A549 (cell line): ENCODE measurements around the gene GABARAP. TPM values are rescaled to one million over a fixed set of nuclear protein-coding genes. Genes with fewer than 3 reads are reported as not detected.

Experiments
- ATAC-seq, 2 experiments: fragments of 200-7000 bp in 1 of 2; fragments of >200 bp in 1 of 2; cut with Nextera tagmentation in 1 of 2; cut with Tn5 transposase in 1 of 2; 3 replicates each; pipeline versions ENCODE4 v1.8.0 to v1.9.1; 2018 to 2020; ENCODE audit warnings: mild to moderate bottlenecking in 1 of 2, moderate library complexity in 1 of 2
- CTCF ChIA-PET: fragments of 300-600 bp; sonication (Branson Sonifier 250); formaldehyde crosslinking; extraction: SDS; loops from one replicate; lab custom pipeline; 2021; ENCODE audit warnings: antibody characterized with exemption, inconsistent platforms; lab: Yijun Ruan, JAX
- POLR2A ChIA-PET: fragments of 350-600 bp; formaldehyde crosslinking; extraction: SDS; loops from one replicate; lab custom pipeline; 2021; ENCODE audit warnings: antibody characterized with exemption, inconsistent platforms; lab: Yijun Ruan, JAX
- DNase-seq, 2 experiments: peaks; one replicate each; pipeline versions ENCODE4 v3.0.0 to v3.0.0-alpha.2; 2011 to 2016; ENCODE audit warnings: low read depth in 1 of 2, low spot score in 1 of 2
- FAIRE-seq: peaks from 2 replicates; lab custom pipeline; 2011; peaks lifted over from hg19 to GRCh38; lab: Jason Lieb, UNC
- H3K27ac ChIP-seq, 2 experiments: fragments of >200 bp; sonication (Bioruptor Twin); formaldehyde crosslinking; 3 replicates each; pipeline ENCODE4 v1.5.1; 2016 to 2017
- H3K4me1 ChIP-seq: fragments of >200 bp; sonication (Bioruptor Twin); formaldehyde crosslinking; 3 replicates; pipeline ENCODE4 v1.6.1; 2016
- H3K4me2 ChIP-seq: fragments of >200 bp; sonication (Bioruptor Twin); formaldehyde crosslinking; 3 replicates; pipeline ENCODE4 v1.6.1; 2016
- H3K4me3 ChIP-seq: fragments of >200 bp; sonication (Bioruptor Twin); formaldehyde crosslinking; 3 replicates; pipeline ENCODE4 v1.5.1; 2016
- H3K9me3 ChIP-seq: fragments of >200 bp; sonication (Bioruptor Twin); formaldehyde crosslinking; 3 replicates; pipeline ENCODE4 v1.6.1; 2016
- CEBPB ChIP-seq, 2 experiments: fragments of >200 bp in 1 of 2; sonication (Bioruptor Twin) in 1 of 2; formaldehyde crosslinking in 1 of 2; IDR thresholded peaks; 2 replicates each; pipeline ENCODE4 v1.6.1; 2012 to 2016
- CHD4 ChIP-seq: fragments of 200-600 bp; sonication (generic); IDR thresholded peaks from 2 replicates; pipeline ENCODE4 v1.6.1; 2016; ENCODE audit warnings: antibody characterized with exemption, mild to moderate bottlenecking, borderline replicate concordance
- EHF ChIP-seq: fragments of 250-450 bp; sonication (Bioruptor Pico); IDR thresholded peaks from 2 replicates; pipeline ENCODE4 v1.5.0; 2020; ENCODE audit warnings: mild to moderate bottlenecking
- ESRRA ChIP-seq: fragments of 150-350 bp; IDR thresholded peaks from 2 replicates; pipeline ENCODE4 v1.6.1; 2014; ENCODE audit warnings: mild to moderate bottlenecking, low read length, borderline replicate concordance
- HOXA7 ChIP-seq: fragments of 250-450 bp; sonication (Bioruptor Pico); IDR thresholded peaks from 2 replicates; pipeline ENCODE4 v1.5.0; 2020; ENCODE audit warnings: mild to moderate bottlenecking, moderate library complexity
- MAFK ChIP-seq: fragments of 450-650 bp; IDR thresholded peaks from 2 replicates; pipeline ENCODE4 v1.6.1; 2014; ENCODE audit not compliant: partially characterized antibody
- NR3C1 ChIP-seq: fragments of >200 bp; sonication (Bioruptor Twin); formaldehyde crosslinking; IDR thresholded peaks from 3 replicates; pipeline ENCODE4 v1.6.1; 2017
- RARB ChIP-seq: fragments of 250-450 bp; sonication (Bioruptor Pico); IDR thresholded peaks from 2 replicates; pipeline ENCODE4 v1.8.0; 2021; ENCODE audit warnings: mild to moderate bottlenecking, moderate library complexity
- RFX5 ChIP-seq: fragments of 450-650 bp; IDR thresholded peaks from 2 replicates; pipeline ENCODE4 v1.7.1; 2014; ENCODE audit warnings: antibody characterized with exemption, mild to moderate bottlenecking, moderate library complexity
- RNF2 ChIP-seq: fragments of 200-600 bp; sonication (generic); IDR thresholded peaks from 2 replicates; pipeline ENCODE4 v1.6.1; 2016; ENCODE audit warnings: low read depth, mild to moderate bottlenecking, antibody characterized with exemption, moderate library complexity, borderline replicate concordance
- TFCP2L1 ChIP-seq: fragments of 250-450 bp; sonication (Bioruptor Pico); IDR thresholded peaks from 2 replicates; pipeline ENCODE4 v1.5.0; 2021; ENCODE audit warnings: mild to moderate bottlenecking
- ZC3H11A ChIP-seq: fragments of 450-650 bp; IDR thresholded peaks from 2 replicates; pipeline ENCODE4 v1.6.1; 2014; ENCODE audit warnings: antibody characterized with exemption, mild to moderate bottlenecking
- ZNF302 ChIP-seq: fragments of 250-450 bp; sonication (Bioruptor Pico); IDR thresholded peaks from 2 replicates; pipeline ENCODE4 v1.9.0; 2021; ENCODE audit warnings: inconsistent platforms, mild to moderate bottlenecking, moderate library complexity
- WGBS: methylation state at CpG from one replicate; pipeline ENCODE4 v1.1.6; 2017; ENCODE audit errors: missing lambda C conversion rate; 5-methylcytosine and 5-hydroxymethylcytosine counted together
- polyA plus RNA-seq, 4 experiments: library from polyadenylated mRNA; depleted of rRNA in 3 of 4; stranded (reverse); fragments of >200 nt; fragmentation: RNase III in 1 of 4; extraction: RNeasy Plus Mini Kit Qiagen cat#74134 plus additional on column Dnase treatment in 1 of 4; gene quantifications; 2 replicates in 3 of 4; 3 replicates in 1 of 4; pipeline ENCODE4 v1.2.3, GENCODE V29; 2011 to 2017
- TF ChIP-seq, protein P1 (sequence below): fragments of >200 bp; sonication (Bioruptor Twin); formaldehyde crosslinking; IDR thresholded peaks from 3 replicates; pipeline ENCODE4 v1.6.1; 2016

GABARAP gene
- polyA plus RNA-seq, 2 of the 4 experiments (the other 2 are of a cell fraction): 399 to 504 TPM

DNA sequence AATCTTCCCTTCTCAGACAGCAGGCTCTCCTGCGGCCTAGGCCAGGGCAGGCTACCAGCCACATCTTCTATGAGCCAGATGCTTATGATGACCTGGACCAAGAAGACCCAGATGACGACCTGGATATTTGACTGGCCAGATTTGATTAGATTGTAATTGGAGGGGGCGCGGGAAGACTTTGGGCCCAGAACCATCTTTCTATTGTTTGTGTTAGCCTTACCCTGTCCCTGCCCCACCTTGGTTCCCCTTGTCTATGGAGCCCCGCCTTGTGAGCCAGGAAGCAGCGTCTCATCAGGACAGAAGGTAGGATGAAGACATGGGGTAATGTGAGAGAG, 17.3 kb upstream of the GABARAP start:
- ChIA-PET POLR2A (interaction anchor here (0.8 kb wide), 1 partner anchor 22 kb away, joined by 3 read pairs; the partner anchor contains the start of gene SLC2A4), CTCF (interaction anchor here (0.6 to 2.2 kb wide), 8 partner anchors 16 to 624 kb away, joined by 3 to 12 read pairs (median 4); partner anchors contain the start of gene SLC2A4)
- ATAC-seq: no peak
- no peak for FAIRE-seq
- DNase-seq: no peak
- 94% methylated on average over 6 of the region's 6 CpGs for WGBS
- H3K4me1 ChIP-seq: peaks cover 38% of the 10 kb centered on the region
- H3K4me3 ChIP-seq: no peak overlapping the region
- no peaks in the 10 kb centered on the region for H3K9me3 ChIP-seq
- H3K4me2 ChIP-seq: peak overlapping the region; percentile 69
- peak overlapping the region; percentile 69; a peak in 5 of 6 replicates for H3K27ac ChIP-seq
- no peak for TF ChIP-seq RFX5
- TF ChIP-seq ZC3H11A: no peak
- no peak for TF ChIP-seq RNF2
- TF ChIP-seq CHD4: no peak
- no peak for TF ChIP-seq TFCP2L1 (CRISPR knock-in tag)
- no peak for TF ChIP-seq RARB (CRISPR knock-in tag)
- TF ChIP-seq HOXA7 (CRISPR knock-in tag): no peak

DNA sequence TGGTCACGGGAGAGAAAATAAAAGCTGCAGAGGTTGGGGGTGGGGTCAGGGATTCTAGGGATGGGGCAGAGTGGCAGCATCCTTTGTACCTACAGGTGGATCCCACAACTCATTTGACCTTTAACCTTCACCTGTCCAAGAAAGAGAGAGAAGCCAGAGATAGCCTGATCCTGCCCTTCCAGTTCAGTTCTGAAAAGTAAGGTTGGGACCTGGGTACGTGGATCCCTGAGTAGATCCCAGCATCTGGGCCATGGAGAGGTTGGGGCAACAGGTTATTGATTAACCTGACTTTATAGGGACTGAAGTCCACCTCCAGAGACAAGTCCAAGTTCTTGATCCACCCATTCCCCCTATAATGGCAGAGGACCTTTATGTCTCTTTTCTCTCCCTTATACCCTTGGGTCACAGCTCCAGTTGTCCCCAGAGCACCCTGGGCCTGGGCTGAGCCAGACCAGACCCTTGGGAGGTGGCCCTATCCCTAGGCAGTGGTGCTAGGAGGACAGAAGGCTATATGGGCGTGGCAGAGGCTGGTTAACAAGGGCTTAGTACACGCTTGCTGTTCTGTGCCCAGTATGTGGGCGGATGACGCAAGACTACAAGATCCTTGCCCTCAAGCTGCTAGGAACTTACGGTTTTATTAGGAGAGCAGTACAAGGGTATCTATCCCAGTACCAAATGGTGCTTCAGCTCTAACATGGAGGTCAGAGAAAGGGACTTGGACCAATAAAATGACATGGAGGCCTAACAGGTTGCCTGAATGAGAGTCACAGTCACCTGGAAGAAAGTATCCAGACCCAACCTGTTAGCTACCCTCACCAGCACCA, 16.7 kb upstream of the GABARAP start:
- H3K9me3 ChIP-seq: no peaks in the 10 kb centered on the region
- ChIA-PET POLR2A (no interaction called here), CTCF (interaction anchor here (0.5 to 5.6 kb wide), 10 partner anchors 9 to 110 kb away, joined by 3 to 42 read pairs (median 4); partner anchors contain the start of gene SLC2A4)
- peak in 1 of 2 experiments; percentile 64 for DNase-seq
- H3K27ac ChIP-seq: peak overlapping the region; percentile 69
- peak overlapping the region; percentile 69 for H3K4me2 ChIP-seq
- TF ChIP-seq, protein P1, sequence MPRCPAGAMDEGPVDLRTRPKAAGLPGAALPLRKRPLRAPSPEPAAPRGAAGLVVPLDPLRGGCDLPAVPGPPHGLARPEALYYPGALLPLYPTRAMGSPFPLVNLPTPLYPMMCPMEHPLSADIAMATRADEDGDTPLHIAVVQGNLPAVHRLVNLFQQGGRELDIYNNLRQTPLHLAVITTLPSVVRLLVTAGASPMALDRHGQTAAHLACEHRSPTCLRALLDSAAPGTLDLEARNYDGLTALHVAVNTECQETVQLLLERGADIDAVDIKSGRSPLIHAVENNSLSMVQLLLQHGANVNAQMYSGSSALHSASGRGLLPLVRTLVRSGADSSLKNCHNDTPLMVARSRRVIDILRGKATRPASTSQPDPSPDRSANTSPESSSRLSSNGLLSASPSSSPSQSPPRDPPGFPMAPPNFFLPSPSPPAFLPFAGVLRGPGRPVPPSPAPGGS: no peak
- peak; percentile 62 to 72; a peak in 3 of 4 replicates for TF ChIP-seq CEBPB (IDR thresholded peaks at IDR 0.05)
- ATAC-seq: peak in 1 of 2 experiments; percentile 15; a peak in 3 of 6 replicates
- no peak overlapping the region for H3K4me3 ChIP-seq
- FAIRE-seq: no peak
- 66% methylated on average over 7 of the region's 7 CpGs for WGBS
- H3K4me1 ChIP-seq: peaks cover 33% of the 10 kb centered on the region

DNA sequence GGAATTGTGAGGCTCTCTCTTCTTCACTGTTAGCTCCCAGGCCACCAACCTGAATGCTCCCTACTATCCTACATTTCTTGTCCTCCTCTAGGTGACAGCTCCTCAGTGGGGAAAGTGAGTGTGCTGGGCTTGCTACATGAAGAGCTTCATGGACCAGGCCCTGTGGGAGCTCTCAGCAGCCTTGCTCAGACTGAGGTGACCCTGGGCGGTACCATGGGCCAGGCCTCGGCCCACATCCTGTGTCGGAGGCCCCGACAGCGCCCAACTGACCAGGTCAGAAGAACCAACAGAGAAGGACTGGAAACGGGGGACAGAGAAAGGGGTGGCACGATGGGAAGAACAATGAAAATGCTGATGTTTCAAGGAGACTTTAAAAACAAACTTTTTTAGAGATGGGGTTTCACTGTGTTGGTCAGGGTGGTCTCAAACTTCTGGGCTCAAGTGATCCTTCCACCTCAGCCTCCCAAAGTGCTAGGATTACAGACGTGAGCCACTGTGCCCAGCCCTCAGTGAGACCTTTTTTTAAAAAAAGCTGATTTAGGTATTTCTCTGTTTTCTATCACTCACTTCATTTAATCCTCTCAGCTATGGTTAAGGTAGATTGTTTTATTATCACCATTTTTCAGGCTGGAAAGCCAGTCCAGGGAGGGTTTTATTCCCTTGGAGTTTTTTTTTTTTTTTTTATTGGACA, 14.7 kb upstream of the GABARAP start:
- Histone ChIP-seq H3K27ac (no peak overlapping the region), H3K4me3 (no peak overlapping the region), H3K4me1 (peaks cover 30% of the 10 kb centered on the region), H3K9me3 (no peaks in the 10 kb centered on the region), H3K4me2 (no peak overlapping the region)
- DNase-seq (no peak), FAIRE-seq (no peak), ATAC-seq (no peak)
- ChIA-PET CTCF (interaction anchor here (0.6 to 5.6 kb wide), 9 partner anchors 8 to 567 kb away, joined by 3 to 42 read pairs (median 5); partner anchors contain the start of gene SLC2A4), POLR2A (interaction anchor here (0.6 to 1.1 kb wide), 3 partner anchors 16 to 55 kb away, joined by 3 read pairs; no protein-coding TSS in a partner anchor)
- TF ChIP-seq MAFK (peak; percentile 48), ZC3H11A (no peak)
- TF ChIP-seq, all 56 proteins: peak for 1
- WGBS: 91% methylated on average over 8 of the region's 8 CpGs

DNA sequence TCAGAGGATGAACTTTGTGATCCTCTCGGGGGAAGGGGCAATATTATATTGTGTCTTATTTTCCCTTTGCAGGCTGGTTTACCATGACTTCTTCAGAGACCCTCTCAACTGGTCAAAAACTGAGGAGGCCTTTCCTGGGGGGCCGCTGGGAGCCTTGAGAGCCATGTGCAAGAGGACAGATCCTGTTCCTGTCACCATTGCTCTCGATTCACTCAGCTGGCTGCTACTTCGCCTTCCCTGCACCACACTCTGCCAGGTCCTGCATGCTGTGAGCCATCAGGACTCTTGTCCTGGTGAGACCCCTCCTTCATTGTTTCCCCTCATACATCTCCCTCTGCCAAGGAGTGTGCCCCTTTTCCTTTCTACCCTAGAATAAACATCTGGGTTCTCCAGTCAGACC, 12.3 kb upstream of the GABARAP start:
- CTCF ChIA-PET: interaction anchor here (1.0 to 5.6 kb wide), 8 partner anchors 9 to 333 kb away, joined by 3 to 42 read pairs (median 6); partner anchors contain the start of gene SLC2A4
- WGBS: 90% methylated on average over 4 of the region's 4 CpGs

More for the DNA sequence above, 12.3 kb upstream of the GABARAP start:
- POLR2A ChIA-PET: no interaction called here
- TF ChIP-seq, protein P1: no peak
- no peak for TF ChIP-seq RFX5
- no peak for TF ChIP-seq CHD4
- no peak for TF ChIP-seq EHF (CRISPR knock-in tag)
- TF ChIP-seq NR3C1: no peak
- no peak for TF ChIP-seq ESRRA
- no peak for TF ChIP-seq ZNF302 (CRISPR knock-in tag)
- TF ChIP-seq, all 56 proteins: peak for 0
- DNase-seq: no peak
- no peak overlapping the region for H3K4me2 ChIP-seq
- no peak for FAIRE-seq
- H3K4me1 ChIP-seq: peaks cover 31% of the 10 kb centered on the region
- no peaks in the 10 kb centered on the region for H3K9me3 ChIP-seq
- H3K27ac ChIP-seq: no peak overlapping the region
- no peak overlapping the region for H3K4me3 ChIP-seq
- ATAC-seq: no peak
